Peyer's patch (tissue), 4 donors: ENCODE measurements around the gene LIF.

Experiments used
- CTCF ChIP-seq, 6 experiments: fragments of 450-650 bp in 4 of 6; fragments of 200-600 bp in 2 of 6; sonication (generic) in 1 of 6; IDR thresholded peaks; one replicate each; pipeline ENCODE4 v1.5.1; 2017 to 2019; ENCODE audit warnings: antibody characterized with exemption in 6 of 6, mild to moderate bottlenecking in 3 of 6, moderate library complexity in 1 of 6
- POLR2A ChIP-seq, 2 donors: fragments of 450-650 bp; IDR thresholded peaks; one replicate each; pipeline ENCODE4 v1.5.1; 2017; ENCODE audit warnings: antibody characterized with exemption in 2 of 2, mild to moderate bottlenecking in 2 of 2, moderate library complexity in 2 of 2

GRCh38 chr22:30221121-30221992 is 25.2 kb downstream of the LIF start:
- no peak for TF ChIP-seq CTCF (IDR thresholded peaks at IDR 0.05)
- no peak for TF ChIP-seq POLR2A (IDR thresholded peaks at IDR 0.05)
